Measurements from ENCODE around the gene LACRT.
"Not testable (repeated sequence)": the region's sequence is repeated elsewhere in the genome, so short reads cannot be mapped to it uniquely, and the experiment has no call there.

The LACRT gene

GRCh38 chr12:54641089-54641488 is 6.4 kb upstream of the LACRT start:
- H3K4me3 ChIP-seq (ENCODE audit: low read depth, low read length), result no peak overlapping the region
- in situ Hi-C loops (cut with HindIII; ENCODE audit: low sequenced_read_pairs), result no loop called here
- DNase-seq (ENCODE audit: low read depth), result no peak
- no peak for TF ChIP-seq CTCF (IDR thresholded peaks at IDR 0.05; ENCODE audit: low read depth, low read length, missing control alignments)

GRCh38 chr12:54639112-54639511 is 4.4 kb upstream of the LACRT start:
- in situ Hi-C loops (cut with HindIII; ENCODE audit: low sequenced_read_pairs); DNase-seq (ENCODE audit: low read depth); H3K4me3 ChIP-seq (ENCODE audit: low read depth, low read length): not testable (repeated sequence)

GRCh38 chr12:54631988-54632728 is 2.5 kb downstream of the LACRT start:
- in situ Hi-C loops (cut with HindIII; ENCODE audit: low sequenced_read_pairs), result no loop called here
- H3K4me3 ChIP-seq (ENCODE audit: low read depth, low read length), result no peak overlapping the region
- DNase-seq (ENCODE audit: low read depth), result no peak
- no peak for TF ChIP-seq CTCF (IDR thresholded peaks at IDR 0.05; ENCODE audit: low read depth, low read length, missing control alignments)

- no peak overlapping the region for H3K4me3 ChIP-seq (ENCODE audit: low read depth, low read length)
- DNase-seq (ENCODE audit: low read depth), result no peak
- in situ Hi-C loops (cut with HindIII; ENCODE audit: low sequenced_read_pairs), result no loop called here
- no peak for TF ChIP-seq CTCF (IDR thresholded peaks at IDR 0.05; ENCODE audit: low read depth, low read length, missing control alignments)
Measured at GRCh38 chr12:54631551-54631950, 3.1 kb downstream of the LACRT start.

GRCh38 chr12:54629925-54630324 is 4.8 kb downstream of the LACRT start:
- TF ChIP-seq CTCF (IDR thresholded peaks at IDR 0.05; ENCODE audit: low read depth, low read length, missing control alignments), result no peak

GRCh38 chr12:54628186-54628846 is 6.4 kb downstream of the LACRT start:
- DNase-seq (ENCODE audit: low read depth), result no peak
- H3K4me3 ChIP-seq (ENCODE audit: low read depth, low read length), result no peak overlapping the region
- TF ChIP-seq CTCF (IDR thresholded peaks at IDR 0.05; ENCODE audit: low read depth, low read length, missing control alignments), result no peak
- in situ Hi-C loops (cut with HindIII; ENCODE audit: low sequenced_read_pairs), result no loop called here

More at GRCh38 chr12:54629925-54630324, 4.8 kb downstream of the LACRT start:
- H3K4me3 ChIP-seq (ENCODE audit: low read depth, low read length), result no peak overlapping the region
- no peak for DNase-seq (ENCODE audit: low read depth)
- in situ Hi-C loops (cut with HindIII; ENCODE audit: low sequenced_read_pairs), result no loop called here

- H3K4me3 ChIP-seq (ENCODE audit: low read depth, low read length), result no peak overlapping the region
- in situ Hi-C loops (cut with HindIII; ENCODE audit: low sequenced_read_pairs), result no loop called here
- DNase-seq (ENCODE audit: low read depth), result no peak
- no peak for TF ChIP-seq CTCF (IDR thresholded peaks at IDR 0.05; ENCODE audit: low read depth, low read length, missing control alignments)
Measured at GRCh38 chr12:54627304-54627703, 7.4 kb downstream of the LACRT start.
